NOMO-1 (cell line): ENCODE data around the gene TCF4.
A peak's percentile ranks its signal among the peaks of the same experiment; 100 is the strongest.

Source experiments
- DNase-seq, 2 experiments: peaks; one replicate each; lab custom pipeline; 2025; ENCODE audit not compliant: unreplicated experiment in 2 of 2; lab: John Stamatoyannopoulos, UW

Gene TCF4

GRCh38 chr18:55509631-55510324 is 78.2 kb downstream of the TCF4 start:
- peak in 1 of 2 experiments; percentile 26 for DNase-seq

GRCh38 chr18:55508651-55509050 is 79.3 kb downstream of the TCF4 start:
- DNase-seq, result no peak

- no peak for DNase-seq
These were observed 81.9 kb downstream of the TCF4 start for GRCh38 chr18:55506074-55506473.

- DNase-seq, result no peak
These were observed 83.2 kb downstream of the TCF4 start for GRCh38 chr18:55504808-55505207.

- DNase-seq, result no peak
These were observed 84.7 kb downstream of the TCF4 start for GRCh38 chr18:55503167-55503820.

GRCh38 chr18:55501982-55502710 is 85.8 kb downstream of the TCF4 start:
- no peak for DNase-seq

- DNase-seq, result no peak
These were observed 86.4 kb downstream of the TCF4 start for GRCh38 chr18:55501579-55501978.

GRCh38 chr18:55500316-55501086 is 87.5 kb downstream of the TCF4 start:
- DNase-seq, result no peak

GRCh38 chr18:55499526-55499925 is 88.5 kb downstream of the TCF4 start:
- DNase-seq, result no peak

GRCh38 chr18:55497825-55498403 is 90.1 kb downstream of the TCF4 start:
- DNase-seq, result no peak

- DNase-seq, result no peak
These were observed 93.1 kb downstream of the TCF4 start for GRCh38 chr18:55494899-55495298.

GRCh38 chr18:55494441-55494840 is 93.6 kb downstream of the TCF4 start:
- DNase-seq, result no peak

GRCh38 chr18:55491616-55492015 is 96.4 kb downstream of the TCF4 start:
- DNase-seq, result no peak

GRCh38 chr18:55489034-55489986 is 98.7 kb downstream of the TCF4 start:
- DNase-seq, result no peak

- DNase-seq, result no peak
These were observed 99.5 kb downstream of the TCF4 start for GRCh38 chr18:55488473-55488872.

GRCh38 chr18:55487997-55488396 is 100.0 kb downstream of the TCF4 start:
- DNase-seq, result no peak

- no peak for DNase-seq
These were observed 101.1 kb downstream of the TCF4 start for GRCh38 chr18:55486936-55487335.

GRCh38 chr18:55485666-55486065 is 102.3 kb downstream of the TCF4 start:
- no peak for DNase-seq

GRCh38 chr18:55484773-55485172 is 103.2 kb downstream of the TCF4 start:
- no peak for DNase-seq
